Pons (tissue), 1 donor: ENCODE results near the gene ARG1.
"Not testable (repeated sequence)": the region's sequence is repeated elsewhere in the genome, so short reads cannot be mapped to it uniquely, and the experiment has no call there.

Experiments used
- DNase-seq: peaks from one replicate; pipeline ENCODE4 v3.0.0-alpha.2; 2016; ENCODE audit warnings: low spot score

ARG1 gene

GRCh38 chr6:131572686-131573415 lies at the start of gene ARG1:
Gene ARG1 (plus strand): TSS chr6:131573226. CDS start chr6:131573283, 57 bp downstream.
- DNase-seq: no peak

- peak; percentile 71 for DNase-seq
These were observed 48.9 kb upstream of the ARG1 start for GRCh38 chr6:131523988-131524673.

GRCh38 chr6:131524695-131525336 lies 48.2 kb upstream of the ARG1 start:
- no peak for DNase-seq

- DNase-seq: not testable (repeated sequence)
These were observed 42.1 kb upstream of the ARG1 start for GRCh38 chr6:131530936-131531335.

- DNase-seq: not testable (repeated sequence)
These were observed 41.3 kb upstream of the ARG1 start for GRCh38 chr6:131531681-131532080.

GRCh38 chr6:131532580-131533039 lies 40.4 kb upstream of the ARG1 start:
- no peak for DNase-seq

GRCh38 chr6:131538615-131539014 lies 34.4 kb upstream of the ARG1 start:
- not testable (repeated sequence) for DNase-seq

- no peak for DNase-seq
These were observed 27.7 kb upstream of the ARG1 start for GRCh38 chr6:131545317-131545716.

- no peak for DNase-seq
These were observed 25.5 kb upstream of the ARG1 start for GRCh38 chr6:131547488-131547887.

GRCh38 chr6:131548441-131548840 lies 24.6 kb upstream of the ARG1 start:
- no peak for DNase-seq

GRCh38 chr6:131549811-131550210 lies 23.2 kb upstream of the ARG1 start:
- no peak for DNase-seq

- no peak for DNase-seq
These were observed 21.1 kb upstream of the ARG1 start for GRCh38 chr6:131551902-131552301.

- DNase-seq: no peak
These were observed 20.5 kb upstream of the ARG1 start for GRCh38 chr6:131552572-131552971.

- no peak for DNase-seq
These were observed 17.0 kb upstream of the ARG1 start for GRCh38 chr6:131555992-131556391.

GRCh38 chr6:131558922-131559321 lies 14.1 kb upstream of the ARG1 start:
- no peak for DNase-seq

- no peak for DNase-seq
These were observed 10.9 kb upstream of the ARG1 start for GRCh38 chr6:131561925-131562707.

GRCh38 chr6:131565056-131565455 lies 8.0 kb upstream of the ARG1 start:
- DNase-seq: no peak

GRCh38 chr6:131568726-131569125 lies 4.3 kb upstream of the ARG1 start:
- DNase-seq: no peak

GRCh38 chr6:131574133-131574532 lies 1.1 kb downstream of the ARG1 start:
- DNase-seq: no peak

GRCh38 chr6:131574686-131575085 lies 1.7 kb downstream of the ARG1 start:
- no peak for DNase-seq

- no peak for DNase-seq
These were observed 2.9 kb downstream of the ARG1 start for GRCh38 chr6:131575834-131576478.

- DNase-seq: no peak
These were observed 8.5 kb downstream of the ARG1 start for GRCh38 chr6:131581523-131581922.
